HG03095 (cell line): Measurements from ENCODE around the gene OTOR.
A peak's percentile ranks its signal among the peaks of the same experiment; 100 is the strongest.

Source experiments
- ATAC-seq: cut with Tn5 transposase; IDR thresholded peaks from one replicate; pipeline ENCODE4 v1.9.1; 2021; ENCODE audit warnings: moderate library complexity; ENCODE audit not compliant: unreplicated experiment

Gene OTOR

DNA sequence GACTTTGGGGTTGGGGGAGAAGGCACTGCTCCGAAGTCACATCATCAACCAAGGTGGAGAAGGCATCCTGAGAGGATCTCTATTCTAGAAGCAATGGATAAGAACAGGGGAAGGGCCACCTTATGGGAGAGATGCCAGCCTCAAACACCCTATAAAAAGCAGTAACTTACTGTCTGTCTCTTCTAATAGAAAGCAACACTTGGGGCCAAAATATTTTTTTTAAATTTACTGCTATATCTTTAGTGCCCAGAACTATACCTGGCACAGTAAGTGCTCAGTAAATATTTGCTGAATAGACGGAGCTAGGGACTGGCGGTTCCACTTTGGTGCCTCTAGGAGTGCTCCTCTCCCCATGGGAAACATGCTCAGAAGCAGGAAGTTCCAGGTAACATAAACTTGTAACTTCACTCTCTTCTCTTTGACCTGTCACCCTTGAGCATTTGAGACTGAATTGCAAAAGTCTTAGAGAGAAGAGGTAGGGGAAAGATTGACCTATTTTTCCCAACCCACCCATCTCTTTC lies 807 bp upstream of the OTOR start:
- ATAC-seq = no peak

DNA sequence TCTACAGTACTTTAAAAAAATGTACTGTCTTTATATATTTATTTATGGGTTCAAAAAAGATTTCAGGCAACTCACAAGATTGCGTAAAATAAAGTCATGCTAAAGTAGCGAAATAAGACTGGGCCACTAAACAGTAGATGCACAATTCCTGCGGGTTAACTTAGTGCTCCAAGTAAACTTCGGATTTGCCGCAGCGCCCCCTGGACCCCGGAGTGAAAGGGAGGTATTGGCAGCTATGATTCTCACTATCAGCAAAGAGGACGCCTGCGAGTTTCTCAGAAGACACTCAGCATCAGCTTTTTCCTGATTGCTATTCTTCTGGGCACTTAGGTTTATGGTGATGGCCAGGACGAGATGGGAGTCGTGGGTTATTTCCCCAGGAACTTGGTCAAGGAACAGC lies 1.4 kb downstream of the OTOR start:
- ATAC-seq = no peak

DNA sequence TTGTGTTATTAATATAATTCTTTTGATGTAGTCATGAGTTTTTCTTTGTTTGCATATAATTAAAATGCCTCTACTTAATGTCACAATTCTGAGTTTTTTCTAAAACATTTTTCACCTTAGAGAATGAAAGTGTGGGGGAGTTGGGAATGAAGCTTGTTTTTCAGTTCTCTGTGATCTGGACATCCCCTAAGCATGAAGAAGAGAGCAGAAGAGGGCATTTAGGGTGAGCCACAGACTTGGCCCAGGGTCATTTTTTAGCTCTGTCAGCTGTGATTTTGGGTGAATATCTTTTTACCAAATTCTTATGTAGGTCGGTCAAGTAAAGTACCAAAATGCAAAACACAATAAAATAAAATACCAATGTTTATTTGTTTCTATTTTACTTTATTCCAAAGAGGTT lies 3.9 kb downstream of the OTOR start:
- no peak for ATAC-seq

DNA sequence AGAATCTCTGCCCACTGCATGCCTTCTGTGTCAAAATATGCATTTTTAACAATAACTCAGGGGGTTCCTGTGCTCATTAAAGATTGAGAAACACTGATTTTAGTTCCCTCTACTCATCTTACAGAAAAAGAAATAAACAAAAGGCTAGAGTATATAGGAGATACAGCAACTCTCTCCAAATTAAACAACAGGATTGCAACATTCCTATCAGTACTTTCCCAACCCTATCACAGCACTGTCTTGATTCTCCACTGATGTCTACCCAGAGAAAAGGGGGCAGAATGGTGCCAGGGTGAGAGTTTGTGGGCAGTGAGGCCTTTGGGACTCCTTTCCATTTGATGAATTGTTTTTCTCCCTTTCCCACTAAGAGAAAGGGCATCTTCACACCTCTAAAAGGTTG lies 4.7 kb downstream of the OTOR start:
- no peak for ATAC-seq

DNA sequence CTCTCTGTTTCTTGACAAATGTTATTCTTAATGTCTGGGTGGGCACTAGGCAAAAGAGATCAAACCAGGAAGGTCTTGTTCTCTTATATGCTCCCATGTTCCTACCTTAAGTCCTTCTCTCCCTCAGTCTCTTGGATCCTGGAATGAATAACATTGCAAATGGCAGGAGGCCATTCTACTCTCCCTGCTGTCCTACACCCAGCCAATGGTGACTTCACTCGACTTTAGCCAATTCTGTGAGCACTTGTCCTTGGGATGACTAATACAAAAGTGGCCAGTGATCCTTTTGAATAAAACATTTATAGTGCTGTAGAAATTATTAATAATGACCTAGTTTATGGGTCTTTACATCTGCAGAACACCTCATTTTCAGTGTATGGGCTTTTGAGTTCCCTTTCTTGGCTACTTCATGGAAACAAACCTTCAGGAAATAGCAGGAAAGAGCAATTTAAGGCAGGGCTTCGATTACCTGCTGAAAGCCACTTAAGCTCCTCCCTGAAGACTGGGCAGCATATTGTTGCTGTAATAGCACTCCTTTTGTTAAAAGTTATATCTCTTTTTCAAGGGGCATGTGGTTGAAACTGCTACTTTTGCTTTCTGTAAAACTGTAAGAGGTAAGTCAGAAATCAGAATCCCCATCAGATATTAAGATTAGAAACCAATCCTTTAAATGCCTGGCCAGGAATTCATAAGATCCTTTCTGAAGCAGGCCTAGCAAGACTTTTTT lies 10.5 kb downstream of the OTOR start:
- ATAC-seq = no peak

GRCh38 chr20:16759181-16759563 lies 11.0 kb downstream of the OTOR start:
- no peak for ATAC-seq

DNA sequence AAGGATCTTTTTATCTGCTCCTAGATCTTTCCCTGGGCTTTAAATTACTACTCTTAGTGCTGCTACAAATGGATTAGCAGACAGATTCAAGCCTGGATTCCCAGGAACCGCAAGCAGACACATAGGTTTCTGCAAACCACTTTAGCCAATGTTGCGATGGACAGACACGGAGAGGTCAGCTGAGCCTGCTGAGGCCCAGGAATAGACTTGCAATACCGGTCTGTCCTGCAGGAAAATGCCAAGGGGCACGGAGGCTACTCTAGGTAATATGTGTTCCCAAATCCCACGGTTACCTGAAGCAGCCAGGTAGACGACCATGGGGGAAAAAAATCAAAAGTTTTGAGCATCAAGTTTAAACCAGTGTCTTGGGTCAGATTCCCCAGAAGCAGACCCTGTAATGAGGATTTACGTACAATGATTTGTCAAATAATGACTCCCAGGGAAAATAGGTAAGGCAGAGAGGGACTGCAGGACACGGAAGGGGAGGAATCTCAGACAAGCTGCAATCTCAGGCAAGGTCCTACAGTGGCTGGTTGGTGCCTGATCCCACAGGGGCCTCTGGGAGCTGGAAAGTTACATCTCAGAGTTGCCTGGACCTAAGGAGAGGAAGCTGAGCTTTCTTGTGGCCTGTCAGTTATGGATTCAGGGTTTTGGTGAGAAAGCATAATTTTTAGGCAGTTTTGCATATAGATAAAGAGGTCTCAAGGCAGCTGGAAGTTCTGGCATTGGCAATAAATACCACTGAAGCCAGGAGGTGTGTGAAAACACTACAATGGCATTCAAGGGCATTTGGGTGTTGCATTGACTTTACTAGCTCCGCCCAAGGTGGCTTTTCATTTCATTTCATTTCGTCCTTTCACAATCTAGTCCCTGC lies 12.5 kb downstream of the OTOR start:
- ATAC-seq = no peak

DNA sequence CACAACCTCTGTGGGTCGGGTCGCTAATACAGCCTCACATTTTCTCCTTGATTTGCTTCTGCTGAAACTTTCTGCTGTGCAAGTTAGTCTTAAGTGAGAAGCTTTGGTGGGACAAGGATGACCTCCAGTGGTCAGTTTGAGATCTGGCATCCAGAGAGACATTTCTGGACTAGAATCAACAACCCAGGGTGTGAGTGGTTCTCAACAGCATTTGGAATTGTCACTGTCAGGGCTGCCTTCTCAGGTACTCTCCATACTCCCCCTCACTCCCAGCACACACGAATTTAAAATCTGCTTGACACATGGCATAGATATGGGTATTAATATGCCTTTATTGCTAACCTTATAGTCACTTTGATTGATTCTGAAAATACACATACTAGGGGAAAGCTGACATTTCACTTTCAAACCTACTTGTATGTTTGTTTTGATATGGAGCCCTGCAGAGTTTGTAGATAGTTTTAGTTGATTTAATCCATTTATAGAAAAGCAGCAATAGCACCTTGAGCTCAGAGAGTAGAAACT lies 13.2 kb downstream of the OTOR start:
- peak; percentile 65 for ATAC-seq

GRCh38 chr20:16764560-16764959 lies 16.4 kb downstream of the OTOR start:
- no peak for ATAC-seq

DNA sequence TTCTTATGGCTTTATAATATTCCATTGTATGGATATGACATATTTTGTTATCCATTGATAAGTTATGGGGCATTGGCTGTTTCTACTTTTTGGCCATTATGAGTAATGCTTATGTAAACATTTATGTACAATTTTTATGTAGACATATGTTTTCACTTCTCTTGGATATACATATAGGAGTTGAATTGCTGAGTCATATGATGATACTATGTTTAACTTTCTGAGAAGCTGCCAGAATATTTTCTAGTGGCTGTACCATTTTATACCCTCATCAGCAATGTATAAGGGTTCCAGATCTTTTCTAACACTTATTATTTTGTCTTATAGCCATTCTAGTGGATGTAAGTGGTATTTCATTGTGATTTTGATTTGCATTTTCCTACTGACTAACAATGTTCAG lies 23.1 kb downstream of the OTOR start:
- no peak for ATAC-seq

DNA sequence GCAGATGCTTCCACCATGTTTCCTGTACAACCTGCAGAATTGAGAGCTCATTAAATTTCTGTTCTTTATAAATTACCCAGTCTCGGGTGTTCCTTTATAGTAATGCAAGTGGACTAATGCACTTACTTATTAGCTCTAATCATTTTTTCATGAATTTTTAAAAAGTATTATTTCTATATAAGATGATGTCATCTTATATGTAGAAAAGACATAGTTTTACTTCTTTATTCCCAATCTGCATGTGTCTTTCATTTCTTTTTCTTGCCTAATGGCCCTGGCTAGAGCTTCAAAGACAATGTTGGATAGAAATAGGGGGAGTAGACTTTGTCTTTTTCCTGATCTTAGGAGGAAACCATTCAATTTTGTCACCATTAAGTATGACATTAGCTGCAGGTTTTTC lies 27.8 kb downstream of the OTOR start:
- no peak for ATAC-seq

DNA sequence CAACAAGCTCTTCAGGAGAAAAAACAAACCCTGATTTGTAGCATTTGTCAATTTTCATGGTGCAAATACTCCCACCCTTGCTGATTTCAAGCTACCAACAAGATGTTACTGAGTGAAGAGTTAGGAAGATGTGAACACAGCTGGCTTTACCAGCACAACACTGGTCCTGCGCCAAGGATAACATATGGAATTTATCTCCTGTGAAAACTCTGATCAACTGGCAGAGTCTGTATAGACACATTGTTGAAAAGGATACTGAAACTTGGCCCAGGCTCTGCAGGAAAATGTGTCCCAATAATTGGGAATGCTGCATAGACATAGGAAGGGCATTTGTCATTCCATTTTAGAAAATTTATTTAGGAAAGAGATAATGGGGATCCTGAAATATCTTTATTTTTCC lies 29.0 kb downstream of the OTOR start:
- ATAC-seq = no peak

- ATAC-seq = no peak
Observed at GRCh38 chr20:16778159-16778558, 30.0 kb downstream of the OTOR start.

DNA sequence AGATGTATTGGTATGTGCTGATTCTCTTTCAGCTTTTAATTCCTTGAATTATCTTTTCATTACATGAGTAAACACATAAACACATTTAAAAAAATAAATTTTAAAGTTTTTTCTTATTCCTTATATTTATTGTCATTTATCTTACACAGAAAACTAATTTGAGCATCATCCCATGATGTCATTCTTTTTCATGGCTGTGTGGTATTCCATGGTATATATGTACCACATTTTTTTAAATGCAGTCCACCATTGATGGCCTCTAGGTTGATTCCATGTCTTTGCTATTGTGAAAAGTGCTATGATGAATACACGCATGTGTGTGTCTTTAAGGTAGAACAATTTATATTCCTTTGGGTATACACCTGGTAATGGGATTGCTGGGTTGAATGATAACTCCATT lies 33.3 kb downstream of the OTOR start:
- no peak for ATAC-seq

- ATAC-seq = no peak
Observed at GRCh38 chr20:16785226-16785625, 37.1 kb downstream of the OTOR start.
